ENCODE results near the gene GNA14.

GNA14 gene

GRCh38 chr9:77508396-77508795 lies 139.7 kb downstream of the GNA14 start:
- no peak overlapping the region for H3K4me3 ChIP-seq (ENCODE audit: low read length)
- TF ChIP-seq CTCF (conservative IDR thresholded peaks at IDR 0.05; ENCODE audit: low read length) = no peak
- no peak for DNase-seq (ENCODE audit: low read depth)

- DNase-seq (ENCODE audit: low read depth) = no peak
- no peak for TF ChIP-seq CTCF (conservative IDR thresholded peaks at IDR 0.05; ENCODE audit: low read length)
- no peak overlapping the region for H3K4me3 ChIP-seq (ENCODE audit: low read length)
Observed at GRCh38 chr9:77507212-77507961, 140.7 kb downstream of the GNA14 start.

- TF ChIP-seq CTCF (conservative IDR thresholded peaks at IDR 0.05; ENCODE audit: low read length) = no peak
- DNase-seq (ENCODE audit: low read depth) = no peak
- H3K4me3 ChIP-seq (ENCODE audit: low read length) = no peak overlapping the region
Observed at GRCh38 chr9:77505232-77505631, 142.9 kb downstream of the GNA14 start.

GRCh38 chr9:77502568-77502967 lies 145.6 kb downstream of the GNA14 start:
- DNase-seq (ENCODE audit: low read depth) = no peak
- TF ChIP-seq CTCF (conservative IDR thresholded peaks at IDR 0.05; ENCODE audit: low read length) = no peak
- no peak overlapping the region for H3K4me3 ChIP-seq (ENCODE audit: low read length)

- H3K4me3 ChIP-seq (ENCODE audit: low read length) = no peak overlapping the region
- DNase-seq (ENCODE audit: low read depth) = peak; percentile 80
- no peak for TF ChIP-seq CTCF (conservative IDR thresholded peaks at IDR 0.05; ENCODE audit: low read length)
Observed at GRCh38 chr9:77498891-77499290, 149.2 kb downstream of the GNA14 start.

- no peak for DNase-seq (ENCODE audit: low read depth)
- H3K4me3 ChIP-seq (ENCODE audit: low read length) = no peak overlapping the region
- TF ChIP-seq CTCF (conservative IDR thresholded peaks at IDR 0.05; ENCODE audit: low read length) = no peak
Observed at GRCh38 chr9:77497322-77498198, 150.6 kb downstream of the GNA14 start.

Measured in AG10803 (cell line).